MM.1S (cell line): ENCODE measurements around the gene PRKAG2.

Source experiments
- EZH2 ChIP-seq: fragments of 300-600 bp; sonication (generic); optimal IDR thresholded peaks from 2 replicates; pipeline ENCODE3; 2017; ENCODE audit warnings: low read depth, mild to moderate bottlenecking, antibody characterized with exemption, low read length, mixed read lengths
- EZH2phosphoT487 ChIP-seq: fragments of 300-600 bp; sonication (generic); IDR thresholded peaks from 2 replicates; pipeline ENCODE4 v1.6.1; 2018; ENCODE audit warnings: antibody characterized with exemption, low read length
- TF ChIP-seq, protein P1 (sequence below): fragments of 300-600 bp; sonication (generic); IDR thresholded peaks from 2 replicates; pipeline ENCODE4 v1.5.1; 2016; ENCODE audit warnings: antibody characterized with exemption, low read length, mixed read lengths

DNA sequence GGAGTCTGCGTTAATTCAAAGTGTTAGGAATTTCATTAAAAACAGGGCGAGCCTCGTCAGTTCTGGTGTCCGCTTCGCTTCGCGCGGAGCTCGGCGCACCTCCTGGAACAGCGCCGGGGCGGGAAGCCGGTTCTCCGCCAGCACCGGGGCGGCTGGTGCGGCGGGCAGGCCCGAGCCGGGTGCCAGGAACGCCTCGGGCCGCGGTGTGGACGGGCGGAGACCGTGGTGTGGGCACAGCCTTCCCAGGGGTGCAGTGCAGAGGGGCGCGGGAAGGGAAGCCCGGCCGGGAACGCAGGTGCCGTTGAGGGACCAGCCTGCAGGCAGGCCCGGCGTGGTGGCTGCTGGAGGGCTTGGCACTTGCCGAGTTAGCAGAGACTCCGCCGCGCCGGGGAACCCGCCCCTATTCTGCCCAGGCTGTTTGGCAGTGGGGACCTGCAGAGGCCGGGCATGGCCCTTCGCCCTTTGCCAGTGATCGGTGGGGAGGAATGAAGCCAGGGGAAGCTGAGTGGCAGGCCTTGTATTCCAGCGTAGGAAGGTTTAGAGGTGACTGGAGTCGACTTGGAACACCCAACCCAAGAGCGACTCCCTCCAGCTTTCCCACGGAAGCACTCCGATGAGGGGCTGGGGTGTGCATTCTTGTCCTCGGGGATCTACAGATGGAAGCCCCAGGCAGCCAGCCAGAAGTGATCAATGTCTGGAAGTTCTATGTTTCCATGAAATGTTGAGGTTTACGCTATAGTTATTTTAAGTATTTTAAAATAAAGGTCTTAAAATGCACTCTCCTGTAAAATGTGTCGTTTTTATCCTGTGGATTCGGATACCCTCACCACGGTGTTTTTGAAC is 356.3 kb downstream of the PRKAG2 start:
- TF ChIP-seq, protein P1, sequence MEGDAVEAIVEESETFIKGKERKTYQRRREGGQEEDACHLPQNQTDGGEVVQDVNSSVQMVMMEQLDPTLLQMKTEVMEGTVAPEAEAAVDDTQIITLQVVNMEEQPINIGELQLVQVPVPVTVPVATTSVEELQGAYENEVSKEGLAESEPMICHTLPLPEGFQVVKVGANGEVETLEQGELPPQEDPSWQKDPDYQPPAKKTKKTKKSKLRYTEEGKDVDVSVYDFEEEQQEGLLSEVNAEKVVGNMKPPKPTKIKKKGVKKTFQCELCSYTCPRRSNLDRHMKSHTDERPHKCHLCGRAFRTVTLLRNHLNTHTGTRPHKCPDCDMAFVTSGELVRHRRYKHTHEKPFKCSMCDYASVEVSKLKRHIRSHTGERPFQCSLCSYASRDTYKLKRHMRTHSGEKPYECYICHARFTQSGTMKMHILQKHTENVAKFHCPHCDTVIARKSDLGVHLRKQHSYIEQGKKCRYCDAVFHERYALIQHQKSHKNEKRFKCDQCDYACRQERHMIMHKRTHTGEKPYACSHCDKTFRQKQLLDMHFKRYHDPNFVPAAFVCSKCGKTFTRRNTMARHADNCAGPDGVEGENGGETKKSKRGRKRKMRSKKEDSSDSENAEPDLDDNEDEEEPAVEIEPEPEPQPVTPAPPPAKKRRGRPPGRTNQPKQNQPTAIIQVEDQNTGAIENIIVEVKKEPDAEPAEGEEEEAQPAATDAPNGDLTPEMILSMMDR, result no peak
- TF ChIP-seq EZH2 (no peak), EZH2phosphoT487 (no peak)
